ENCODE data around the gene ATP10A. TPM values are rescaled to one million over a fixed set of nuclear protein-coding genes. Genes with fewer than 3 reads are reported as not detected.

ATP10A gene
- total RNA-seq, 1 experiment from 2014 or later = 0.02 TPM

DNA sequence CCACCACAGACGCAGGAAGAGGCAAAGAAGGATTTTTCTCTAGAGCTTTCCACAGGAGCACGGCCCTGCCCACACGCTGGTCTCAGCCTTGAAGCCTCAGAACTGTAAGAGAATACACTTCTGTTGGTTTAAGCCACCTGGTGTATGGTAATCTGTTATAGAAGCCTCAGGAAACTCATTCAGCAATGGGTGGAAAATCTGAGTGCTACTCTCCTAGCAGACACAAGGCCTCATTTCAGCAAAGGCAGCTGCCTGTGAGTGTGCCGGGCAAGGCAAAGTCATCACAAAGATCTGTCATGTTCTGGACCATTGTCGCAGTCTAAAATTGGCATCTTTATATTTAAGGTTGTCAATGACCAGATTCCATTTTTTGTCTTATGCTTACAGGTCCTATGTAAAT is 31.0 kb downstream of the ATP10A start:
- H3K4me2 ChIP-seq (ENCODE audit: low read length) = no peak overlapping the region
- H2AFZ ChIP-seq (ENCODE audit: low read depth, low read length, poor library complexity, severe bottlenecking) = no peak overlapping the region
- BruUV-seq (replicated peaks) = no TSS peak
- ATAC-seq = no peak
- no peak overlapping the region for H3K4me3 ChIP-seq (replicated peaks in 1 of 2; ENCODE audit: low read depth in 1 of 2, low read length in 2 of 2)
- no peaks in the 10 kb centered on the region for H4K20me1 ChIP-seq (ENCODE audit: insufficient read depth)
- no peak for TF ChIP-seq TCF7L2 (IDR thresholded peaks at IDR 0.05; ENCODE audit: borderline replicate concordance, extremely low read depth, insufficient read depth, insufficient read length)
- no peak for TF ChIP-seq EGR1 (IDR thresholded peaks at IDR 0.05; ENCODE audit: low read depth)
- TF ChIP-seq, protein P1, sequence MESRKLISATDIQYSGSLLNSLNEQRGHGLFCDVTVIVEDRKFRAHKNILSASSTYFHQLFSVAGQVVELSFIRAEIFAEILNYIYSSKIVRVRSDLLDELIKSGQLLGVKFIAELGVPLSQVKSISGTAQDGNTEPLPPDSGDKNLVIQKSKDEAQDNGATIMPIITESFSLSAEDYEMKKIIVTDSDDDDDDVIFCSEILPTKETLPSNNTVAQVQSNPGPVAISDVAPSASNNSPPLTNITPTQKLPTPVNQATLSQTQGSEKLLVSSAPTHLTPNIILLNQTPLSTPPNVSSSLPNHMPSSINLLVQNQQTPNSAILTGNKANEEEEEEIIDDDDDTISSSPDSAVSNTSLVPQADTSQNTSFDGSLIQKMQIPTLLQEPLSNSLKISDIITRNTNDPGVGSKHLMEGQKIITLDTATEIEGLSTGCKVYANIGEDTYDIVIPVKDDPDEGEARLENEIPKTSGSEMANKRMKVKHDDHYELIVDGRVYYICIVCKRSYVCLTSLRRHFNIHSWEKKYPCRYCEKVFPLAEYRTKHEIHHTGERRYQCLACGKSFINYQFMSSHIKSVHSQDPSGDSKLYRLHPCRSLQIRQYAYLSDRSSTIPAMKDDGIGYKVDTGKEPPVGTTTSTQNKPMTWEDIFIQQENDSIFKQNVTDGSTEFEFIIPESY (IDR thresholded peaks at IDR 0.05; ENCODE audit: extremely low read depth, insufficient replicate concordance, low read length) = no peak
- TF ChIP-seq SIN3A (IDR thresholded peaks at IDR 0.05; ENCODE audit: low read depth) = no peak
- peaks cover 12 to 16% of the 10 kb centered on the region in 2 experiments; a peak in 2 of 4 replicates for H3K9me3 ChIP-seq (ENCODE audit: control insufficient read depth in 1 of 2, insufficient read depth in 1 of 2, low read depth in 1 of 2, low read length in 2 of 2)
- ChIA-PET POLR2A (no interaction called here), CTCF (no interaction called here), RAD21 (ENCODE audit: low non-redundant PET in 1 of 2, low total read pairs in 2 of 2, uncharacterized antibody in 2 of 2, unreplicated experiment in 2 of 2) (no interaction called here)
- DNase-seq (ENCODE audit: low read depth, low spot score) = no peak
- no peak overlapping the region for H3K9ac ChIP-seq (ENCODE audit: low read length)
- no peak overlapping the region for H3K27ac ChIP-seq (ENCODE audit: low read depth, low read length)
- H3K9me2 ChIP-seq (ENCODE audit: insufficient read depth) = no peaks in the 10 kb centered on the region
- intact Hi-C loops (cut with micrococcal nuclease) = no loop called here
- no peaks in the 10 kb centered on the region for H3K79me2 ChIP-seq (ENCODE audit: insufficient read depth, low read length)
- no peaks in the 10 kb centered on the region for H3K36me3 ChIP-seq (ENCODE audit: control insufficient read depth in 1 of 2, insufficient read depth in 2 of 2, low read length in 2 of 2)
- no peaks in the 10 kb centered on the region for H3K27me3 ChIP-seq (ENCODE audit: insufficient read depth, low read length)
- no peaks in the 10 kb centered on the region for H3K4me1 ChIP-seq (ENCODE audit: control insufficient read depth in 1 of 2, insufficient read depth in 2 of 2, low read length in 2 of 2)

DNA sequence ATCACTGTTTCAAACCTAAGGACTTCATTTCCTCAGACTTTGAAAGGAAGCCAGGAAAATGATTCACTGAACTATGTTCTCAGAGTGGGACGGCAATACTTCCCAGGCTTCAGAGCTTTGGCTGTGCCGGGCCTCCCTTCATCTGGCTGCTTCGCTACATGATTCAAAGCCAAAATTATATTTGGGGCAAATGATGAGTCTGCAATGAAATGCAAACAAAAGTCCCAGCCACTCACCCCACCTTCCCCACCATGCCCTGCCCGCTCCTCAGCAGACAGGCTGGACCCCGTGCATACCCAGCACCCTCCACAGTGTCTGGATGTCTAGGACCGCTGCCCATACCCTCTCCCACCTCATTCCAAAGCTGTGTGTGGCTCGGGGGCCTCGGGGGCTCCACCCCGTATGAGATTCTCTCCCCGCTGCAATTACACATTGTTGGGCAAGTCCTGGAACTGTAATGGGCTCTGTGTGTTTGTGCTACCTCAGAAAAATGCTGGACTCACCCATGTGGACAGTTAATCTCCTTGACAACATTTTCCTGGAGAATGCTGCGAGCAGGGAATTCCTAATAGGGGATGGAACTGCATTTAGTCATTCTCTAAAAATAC is 32.2 kb downstream of the ATP10A start:
- Histone ChIP-seq H3K9ac (ENCODE audit: low read length) (no peak overlapping the region), H3K9me3 (ENCODE audit: control insufficient read depth in 1 of 2, insufficient read depth in 1 of 2, low read depth in 1 of 2, low read length in 2 of 2) (peaks cover 12 to 25% of the 10 kb centered on the region in 2 experiments; a peak in 2 of 4 replicates), H3K4me2 (ENCODE audit: low read length) (no peak overlapping the region), H3K79me2 (ENCODE audit: insufficient read depth, low read length) (no peaks in the 10 kb centered on the region), H3K36me3 (ENCODE audit: control insufficient read depth in 1 of 2, insufficient read depth in 2 of 2, low read length in 2 of 2) (no peaks in the 10 kb centered on the region), H3K27ac (ENCODE audit: low read depth, low read length) (no peak overlapping the region), H4K20me1 (ENCODE audit: insufficient read depth) (no peaks in the 10 kb centered on the region), H3K27me3 (ENCODE audit: insufficient read depth, low read length) (no peaks in the 10 kb centered on the region), H3K4me3 (replicated peaks in 1 of 2; ENCODE audit: low read depth in 1 of 2, low read length in 2 of 2) (no peak overlapping the region), H3K9me2 (ENCODE audit: insufficient read depth) (no peaks in the 10 kb centered on the region), H2AFZ (ENCODE audit: low read depth, low read length, poor library complexity, severe bottlenecking) (no peak overlapping the region), H3K4me1 (ENCODE audit: control insufficient read depth in 1 of 2, insufficient read depth in 2 of 2, low read length in 2 of 2) (no peaks in the 10 kb centered on the region)
- ChIA-PET POLR2A (no interaction called here), CTCF (no interaction called here), RAD21 (ENCODE audit: low non-redundant PET in 1 of 2, low total read pairs in 2 of 2, uncharacterized antibody in 2 of 2, unreplicated experiment in 2 of 2) (no interaction called here)
- no peak for ATAC-seq
- intact Hi-C loops (cut with micrococcal nuclease) = no loop called here
- DNase-seq (ENCODE audit: low read depth, low spot score) = no peak
- TF ChIP-seq, protein P2, sequence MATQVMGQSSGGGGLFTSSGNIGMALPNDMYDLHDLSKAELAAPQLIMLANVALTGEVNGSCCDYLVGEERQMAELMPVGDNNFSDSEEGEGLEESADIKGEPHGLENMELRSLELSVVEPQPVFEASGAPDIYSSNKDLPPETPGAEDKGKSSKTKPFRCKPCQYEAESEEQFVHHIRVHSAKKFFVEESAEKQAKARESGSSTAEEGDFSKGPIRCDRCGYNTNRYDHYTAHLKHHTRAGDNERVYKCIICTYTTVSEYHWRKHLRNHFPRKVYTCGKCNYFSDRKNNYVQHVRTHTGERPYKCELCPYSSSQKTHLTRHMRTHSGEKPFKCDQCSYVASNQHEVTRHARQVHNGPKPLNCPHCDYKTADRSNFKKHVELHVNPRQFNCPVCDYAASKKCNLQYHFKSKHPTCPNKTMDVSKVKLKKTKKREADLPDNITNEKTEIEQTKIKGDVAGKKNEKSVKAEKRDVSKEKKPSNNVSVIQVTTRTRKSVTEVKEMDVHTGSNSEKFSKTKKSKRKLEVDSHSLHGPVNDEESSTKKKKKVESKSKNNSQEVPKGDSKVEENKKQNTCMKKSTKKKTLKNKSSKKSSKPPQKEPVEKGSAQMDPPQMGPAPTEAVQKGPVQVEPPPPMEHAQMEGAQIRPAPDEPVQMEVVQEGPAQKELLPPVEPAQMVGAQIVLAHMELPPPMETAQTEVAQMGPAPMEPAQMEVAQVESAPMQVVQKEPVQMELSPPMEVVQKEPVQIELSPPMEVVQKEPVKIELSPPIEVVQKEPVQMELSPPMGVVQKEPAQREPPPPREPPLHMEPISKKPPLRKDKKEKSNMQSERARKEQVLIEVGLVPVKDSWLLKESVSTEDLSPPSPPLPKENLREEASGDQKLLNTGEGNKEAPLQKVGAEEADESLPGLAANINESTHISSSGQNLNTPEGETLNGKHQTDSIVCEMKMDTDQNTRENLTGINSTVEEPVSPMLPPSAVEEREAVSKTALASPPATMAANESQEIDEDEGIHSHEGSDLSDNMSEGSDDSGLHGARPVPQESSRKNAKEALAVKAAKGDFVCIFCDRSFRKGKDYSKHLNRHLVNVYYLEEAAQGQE (IDR thresholded peaks at IDR 0.05; ENCODE audit: low read depth) = no peak
- TF ChIP-seq RAD21 (IDR thresholded peaks at IDR 0.05; ENCODE audit: low read depth) = no peak
- TF ChIP-seq ELF1 (IDR thresholded peaks at IDR 0.05; ENCODE audit: borderline replicate concordance, low read depth) = no peak
- no peak for TF ChIP-seq EZH2 (IDR thresholded peaks at IDR 0.05)
- no peak for TF ChIP-seq SRF (IDR thresholded peaks at IDR 0.05; ENCODE audit: low read depth)
- no peak for TF ChIP-seq ZNF274 (IDR thresholded peaks at IDR 0.05; ENCODE audit: low read depth, low read length)
- TF ChIP-seq, protein P3, sequence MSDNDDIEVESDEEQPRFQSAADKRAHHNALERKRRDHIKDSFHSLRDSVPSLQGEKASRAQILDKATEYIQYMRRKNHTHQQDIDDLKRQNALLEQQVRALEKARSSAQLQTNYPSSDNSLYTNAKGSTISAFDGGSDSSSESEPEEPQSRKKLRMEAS (IDR thresholded peaks at IDR 0.05) = no peak
- TF ChIP-seq JUND (IDR thresholded peaks at IDR 0.05) = no peak
- no peak for TF ChIP-seq ZFX (IDR thresholded peaks at IDR 0.05)
- no TSS peak for BruUV-seq (replicated peaks)
